B cell (primary cell): ENCODE measurements around the gene RABEPK.

Experiments used
- EZH2 ChIP-seq: IDR thresholded peaks from 2 replicates; pipeline ENCODE4 v1.6.1; 2012; ENCODE audit warnings: borderline replicate concordance, low read depth, mild to moderate bottlenecking, moderate library complexity, low read length; ENCODE audit not compliant: insufficient read depth, poor library complexity, severe bottlenecking
- TF ChIP-seq, protein P1 (sequence below): fragments of 200-600 bp; IDR thresholded peaks from one replicate; pipeline ENCODE4 v1.8.0; 2022; ENCODE audit warnings: antibody characterized with exemption, mild to moderate bottlenecking

DNA sequence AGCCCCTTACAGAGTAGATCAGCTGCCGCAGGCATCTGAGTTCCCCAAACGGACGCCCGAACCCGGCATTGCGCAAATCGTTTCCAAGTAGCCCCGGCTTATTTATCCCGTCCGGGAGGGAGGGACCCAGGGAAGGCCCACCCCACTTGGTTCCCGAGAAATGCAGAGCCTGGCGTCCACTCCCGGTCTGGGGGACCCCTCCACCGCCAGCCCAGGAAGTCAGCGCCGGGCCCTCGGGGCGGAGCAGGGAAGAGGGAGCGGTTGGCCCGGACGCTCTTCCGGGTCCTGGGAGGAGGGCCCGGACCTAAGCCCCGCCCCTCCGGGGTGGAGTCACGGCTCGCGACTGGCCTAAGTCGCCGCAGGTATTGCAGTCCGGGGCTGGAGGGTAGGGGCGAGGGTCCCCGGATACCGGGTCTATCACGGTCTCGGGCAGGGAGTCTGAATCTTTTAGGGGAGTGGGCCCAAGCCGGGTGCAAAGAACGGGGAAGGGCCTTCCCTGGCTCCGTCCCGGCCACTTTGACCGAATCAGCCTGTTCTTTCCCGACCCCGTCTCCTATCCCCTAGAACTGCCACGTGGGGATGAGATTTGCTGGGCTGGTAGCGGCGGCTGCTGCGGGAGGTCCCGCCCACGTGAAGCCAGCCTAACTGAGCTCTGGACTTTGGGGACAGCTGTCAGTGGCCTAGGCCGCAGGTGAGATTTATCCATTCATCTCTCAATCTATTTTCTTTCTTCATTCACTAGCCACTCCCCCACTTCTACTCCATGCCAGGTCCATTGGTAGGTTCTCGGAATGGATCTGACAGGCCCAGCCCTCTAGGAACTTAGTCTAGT lies at the start of gene RABEPK:
- TF ChIP-seq, protein P1, sequence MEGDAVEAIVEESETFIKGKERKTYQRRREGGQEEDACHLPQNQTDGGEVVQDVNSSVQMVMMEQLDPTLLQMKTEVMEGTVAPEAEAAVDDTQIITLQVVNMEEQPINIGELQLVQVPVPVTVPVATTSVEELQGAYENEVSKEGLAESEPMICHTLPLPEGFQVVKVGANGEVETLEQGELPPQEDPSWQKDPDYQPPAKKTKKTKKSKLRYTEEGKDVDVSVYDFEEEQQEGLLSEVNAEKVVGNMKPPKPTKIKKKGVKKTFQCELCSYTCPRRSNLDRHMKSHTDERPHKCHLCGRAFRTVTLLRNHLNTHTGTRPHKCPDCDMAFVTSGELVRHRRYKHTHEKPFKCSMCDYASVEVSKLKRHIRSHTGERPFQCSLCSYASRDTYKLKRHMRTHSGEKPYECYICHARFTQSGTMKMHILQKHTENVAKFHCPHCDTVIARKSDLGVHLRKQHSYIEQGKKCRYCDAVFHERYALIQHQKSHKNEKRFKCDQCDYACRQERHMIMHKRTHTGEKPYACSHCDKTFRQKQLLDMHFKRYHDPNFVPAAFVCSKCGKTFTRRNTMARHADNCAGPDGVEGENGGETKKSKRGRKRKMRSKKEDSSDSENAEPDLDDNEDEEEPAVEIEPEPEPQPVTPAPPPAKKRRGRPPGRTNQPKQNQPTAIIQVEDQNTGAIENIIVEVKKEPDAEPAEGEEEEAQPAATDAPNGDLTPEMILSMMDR = no peak
- no peak for TF ChIP-seq EZH2
